Upper lobe of left lung (tissue), 6 donors: ENCODE data around the gene GCK. TPM values are rescaled to one million over a fixed set of nuclear protein-coding genes. Genes with fewer than 3 reads are reported as not detected.

ENCODE experiments used
- ATAC-seq, 2 donors: fragments of 200-7000 bp; cut with Tn5 transposase; one replicate each; pipeline ENCODE4 v1.9.1; 2022; ENCODE audit warnings: mild to moderate bottlenecking in 2 of 2, moderate library complexity in 2 of 2; ENCODE audit not compliant: low FRiP score in 2 of 2
- DNase-seq, 2 donors: peaks; one replicate each; pipeline ENCODE4 v3.0.0-alpha.2; 2019 to 2020
- H3K27ac ChIP-seq, 4 donors: fragments of 200-600 bp; sonication (generic); one replicate each; pipeline ENCODE4 v1.5.1; 2016 to 2019
- H3K27me3 ChIP-seq, 4 donors: fragments of 200-600 bp; sonication (generic); one replicate each; pipeline ENCODE4 v1.5.1; 2017 to 2019
- H3K36me3 ChIP-seq, 4 donors: fragments of 200-600 bp; sonication (generic); one replicate each; pipeline ENCODE4 v1.5.1; 2016 to 2019
- H3K4me1 ChIP-seq, 4 donors: fragments of 200-600 bp; sonication (generic); one replicate each; pipeline ENCODE4 v1.5.1; 2018 to 2019
- H3K4me3 ChIP-seq, 4 donors: fragments of 200-600 bp; sonication (generic); one replicate each; pipeline ENCODE4 v1.5.1; 2017 to 2019; ENCODE audit warnings: mild to moderate bottlenecking in 2 of 4, moderate library complexity in 1 of 4
- H3K9me3 ChIP-seq, 4 donors: fragments of 200-600 bp; sonication (generic); one replicate each; pipeline ENCODE4 v1.5.1; 2018 to 2019
- CTCF ChIP-seq, 6 experiments: fragments of 450-650 bp in 4 of 6; fragments of 200-600 bp in 2 of 6; sonication (generic) in 2 of 6; IDR thresholded peaks; one replicate each; pipeline ENCODE4 v1.5.1; 2016 to 2019; ENCODE audit warnings: antibody characterized with exemption in 6 of 6
- EP300 ChIP-seq, 4 donors: sonication (generic); formaldehyde crosslinking; IDR thresholded peaks; one replicate each; pipeline ENCODE4 v1.5.1; 2017; ENCODE audit warnings: antibody characterized with exemption in 4 of 4, control low read depth in 2 of 4
- POLR2A ChIP-seq, 4 donors: fragments of 450-650 bp; IDR thresholded peaks; one replicate each; pipeline ENCODE4 v1.5.1; 2016 to 2017; ENCODE audit warnings: antibody characterized with exemption in 4 of 4, mild to moderate bottlenecking in 2 of 4
- POLR2AphosphoS5 ChIP-seq, 2 donors: sonication (generic); formaldehyde crosslinking; IDR thresholded peaks; one replicate each; pipeline ENCODE4 v1.5.1; 2017; ENCODE audit warnings: antibody characterized with exemption in 2 of 2
- WGBS, 2 donors: methylation state at CpG; one replicate each; pipeline ENCODE4 v1.1.5; 2017 to 2018; 5-methylcytosine and 5-hydroxymethylcytosine counted together
- total RNA-seq, 6 donors: library from RNA; depleted of rRNA in 4 of 6; stranded (reverse); fragments of >200 nt in 4 of 6; gene quantifications; one replicate each; pipeline versions ENCODE4 v1.1.0 to v1.2.1, GENCODE V29; 2016 to 2021
- donor health status: DM: no; HTN: no; CAD: no; lungs with moderate emphysema.
- donor health status: DM: no; HTN: yes; CAD: no; lungs with severe emphysema.

The GCK gene
- total RNA-seq, 6 donors from 2014 or later, result 0.17 to 0.49 (median 0.30) TPM; not detected in 2

- H3K9me3 ChIP-seq, result no peaks in the 10 kb centered on the region
- no peak overlapping the region for H3K27ac ChIP-seq
- ATAC-seq (no peak), DNase-seq (no peak)
- no peak overlapping the region for H3K4me3 ChIP-seq
- H3K36me3 ChIP-seq, result peaks cover 0 to 80% (median 47%) of the 10 kb centered on the region in 4 donors
- H3K4me1 ChIP-seq, result no peaks in the 10 kb centered on the region
- WGBS, 2 donors, result 88 to 89% methylated on average over 9 to 12 of the region's 12 CpGs
- no peaks in the 10 kb centered on the region for H3K27me3 ChIP-seq
- no peak for TF ChIP-seq CTCF (IDR thresholded peaks at IDR 0.05)
- TF ChIP-seq POLR2AphosphoS5 (IDR thresholded peaks at IDR 0.05), result no peak
- no peak for TF ChIP-seq POLR2A (IDR thresholded peaks at IDR 0.05)
- TF ChIP-seq EP300 (IDR thresholded peaks at IDR 0.05), result no peak
These were observed 74.5 kb downstream of the GCK start for GRCh38 chr7:44114586-44115310.

GRCh38 chr7:44113764-44114354 is 75.4 kb downstream of the GCK start:
- Histone ChIP-seq H3K9me3 (no peaks in the 10 kb centered on the region), H3K36me3 (peaks cover 0 to 86% (median 50%) of the 10 kb centered on the region in 4 donors), H3K4me3 (no peak overlapping the region), H3K27me3 (no peaks in the 10 kb centered on the region), H3K4me1 (no peaks in the 10 kb centered on the region), H3K27ac (no peak overlapping the region)
- TF ChIP-seq EP300 (IDR thresholded peaks at IDR 0.05), result no peak
- TF ChIP-seq POLR2A (IDR thresholded peaks at IDR 0.05), result no peak
- no peak for TF ChIP-seq CTCF (IDR thresholded peaks at IDR 0.05)
- no peak for ATAC-seq
- no peak for DNase-seq
- WGBS, 2 donors, result 92% methylated on average over 24 of the region's 24 CpGs

GRCh38 chr7:44112997-44113763 is 76.1 kb downstream of the GCK start:
- Histone ChIP-seq H3K4me3 (no peak overlapping the region), H3K9me3 (no peaks in the 10 kb centered on the region), H3K27me3 (no peaks in the 10 kb centered on the region), H3K27ac (no peak overlapping the region), H3K36me3 (peaks cover 0 to 93% (median 51%) of the 10 kb centered on the region in 4 donors), H3K4me1 (no peaks in the 10 kb centered on the region)
- ATAC-seq (no peak), DNase-seq (peak in 1 of 2 donors; percentile 54)
- WGBS, 2 donors, result 84 to 89% methylated on average over 18 to 33 of the region's 34 CpGs
- TF ChIP-seq CTCF (IDR thresholded peaks at IDR 0.05) (no peak), POLR2AphosphoS5 (IDR thresholded peaks at IDR 0.05) (no peak)

GRCh38 chr7:44112231-44112996 is 76.8 kb downstream of the GCK start:
- no peaks in the 10 kb centered on the region for H3K9me3 ChIP-seq
- no peak for TF ChIP-seq CTCF (IDR thresholded peaks at IDR 0.05)
- TF ChIP-seq POLR2AphosphoS5 (IDR thresholded peaks at IDR 0.05), result no peak
- no peak for TF ChIP-seq POLR2A (IDR thresholded peaks at IDR 0.05)
- TF ChIP-seq EP300 (IDR thresholded peaks at IDR 0.05), result no peak
- no peak overlapping the region for H3K4me3 ChIP-seq
- 73 to 81% methylated on average over 14 to 38 of the region's 41 CpGs for whole genome bisulfite sequencing, 2 donors
- H3K4me1 ChIP-seq, result peaks cover 0 to 2% (median 0%) of the 10 kb centered on the region in 4 donors
- no peaks in the 10 kb centered on the region for H3K27me3 ChIP-seq
- peak in 1 of 2 donors; percentile 82 for DNase-seq
- no peak for ATAC-seq
- no peak overlapping the region for H3K27ac ChIP-seq
- H3K36me3 ChIP-seq, result peaks cover 0 to 95% (median 48%) of the 10 kb centered on the region in 4 donors
